Liver (tissue), 9 donors: Measurements from ENCODE around the gene MCTP2. TPM values are rescaled to one million over a fixed set of nuclear protein-coding genes. Genes with fewer than 3 reads are reported as not detected.

Source experiments
- DNase-seq: peaks from one replicate; pipeline ENCODE4 v3.0.0-alpha.2; 2017; ENCODE audit warnings: low spot score
- H3K27ac ChIP-seq, 2 donors: one replicate each; pipeline ENCODE4 v1.7.0; 2013; ENCODE audit warnings: inconsistent platforms in 2 of 2, low read length in 2 of 2, control low read depth in 1 of 2, low read depth in 1 of 2, mild to moderate bottlenecking in 1 of 2
- H3K27me3 ChIP-seq, 4 donors: one replicate each; pipeline versions ENCODE4 v1.6.1 to v1.7.0; 2013; ENCODE audit warnings: low read length in 3 of 4, inconsistent platforms in 1 of 4, mild to moderate bottlenecking in 1 of 4, moderate library complexity in 1 of 4; ENCODE audit not compliant: control insufficient read depth in 4 of 4, insufficient read depth in 4 of 4
- H3K36me3 ChIP-seq, 4 donors: one replicate each; pipeline versions ENCODE4 v1.6.1 to v1.7.0; 2013; ENCODE audit warnings: low read length in 3 of 4, mild to moderate bottlenecking in 3 of 4, low read depth in 1 of 4, moderate library complexity in 1 of 4; ENCODE audit not compliant: control insufficient read depth in 4 of 4, insufficient read depth in 3 of 4
- H3K4me1 ChIP-seq, 4 donors: one replicate each; pipeline versions ENCODE4 v1.6.1 to v1.7.0; 2013; ENCODE audit warnings: low read length in 3 of 4, mild to moderate bottlenecking in 3 of 4, moderate library complexity in 1 of 4; ENCODE audit not compliant: control insufficient read depth in 4 of 4, insufficient read depth in 4 of 4
- H3K4me3 ChIP-seq, 3 donors: one replicate each; pipeline versions ENCODE4 v1.6.1 to v1.7.0; 2013; ENCODE audit warnings: low read length in 3 of 3, control low read depth in 1 of 3, low read depth in 1 of 3, mild to moderate bottlenecking in 1 of 3
- H3K9ac ChIP-seq, 2 donors: one replicate each; pipeline ENCODE4 v1.7.0; 2013; ENCODE audit warnings: low read length in 2 of 2, mild to moderate bottlenecking in 2 of 2, moderate library complexity in 2 of 2, control low read depth in 1 of 2, low read depth in 1 of 2
- H3K9me3 ChIP-seq, 4 donors: one replicate each; pipeline versions ENCODE4 v1.6.1 to v1.7.0; 2013; ENCODE audit warnings: low read length in 3 of 4; ENCODE audit not compliant: control insufficient read depth in 4 of 4
- EGR1 ChIP-seq, 2 donors: IDR thresholded peaks; 2 replicates each; pipeline ENCODE4 v1.6.1; 2016 to 2018; ENCODE audit warnings: antibody characterized with exemption in 2 of 2, low read depth in 2 of 2
- FOXA1 ChIP-seq: IDR thresholded peaks from 2 replicates; pipeline ENCODE4 v1.6.1; 2016; ENCODE audit warnings: antibody characterized with exemption
- FOXA2 ChIP-seq: IDR thresholded peaks from 2 replicates; pipeline ENCODE4 v1.6.1; 2016; ENCODE audit warnings: antibody characterized with exemption
- GABPA ChIP-seq, 2 donors: IDR thresholded peaks in 1 of 2; conservative IDR thresholded peaks in 1 of 2; 2 replicates each; pipeline ENCODE4 v1.6.1; 2016; ENCODE audit warnings: antibody characterized with exemption in 2 of 2, mild to moderate bottlenecking in 1 of 2, moderate library complexity in 1 of 2
- HNF4A ChIP-seq, 2 donors: conservative IDR thresholded peaks; 2 replicates each; pipeline ENCODE4 v1.6.1; 2016; ENCODE audit warnings: antibody characterized with exemption in 2 of 2, mild to moderate bottlenecking in 2 of 2
- HNF4G ChIP-seq: IDR thresholded peaks from 2 replicates; pipeline ENCODE4 v1.6.1; 2016; ENCODE audit warnings: antibody characterized with exemption
- JUND ChIP-seq, 2 donors: IDR thresholded peaks; 2 replicates each; pipeline ENCODE4 v1.6.1; 2016; ENCODE audit warnings: antibody characterized with exemption in 2 of 2
- NR2F2 ChIP-seq: IDR thresholded peaks from 2 replicates; pipeline ENCODE4 v1.6.1; 2016; ENCODE audit warnings: antibody characterized with exemption
- RAD21 ChIP-seq, 2 donors: IDR thresholded peaks; 2 replicates each; pipeline ENCODE4 v1.6.1; 2016; ENCODE audit warnings: antibody characterized with exemption in 2 of 2, mild to moderate bottlenecking in 2 of 2
- REST ChIP-seq: IDR thresholded peaks from 2 replicates; pipeline ENCODE4 v1.6.1; 2016; ENCODE audit warnings: antibody characterized with exemption, mild to moderate bottlenecking
- RXRA ChIP-seq, 2 donors: IDR thresholded peaks; 2 replicates each; pipeline ENCODE4 v1.6.1; 2017 to 2018; ENCODE audit warnings: antibody characterized with exemption in 2 of 2, mild to moderate bottlenecking in 1 of 2
- SP1 ChIP-seq: IDR thresholded peaks from 2 replicates; pipeline ENCODE4 v1.6.1; 2018; ENCODE audit warnings: antibody characterized with exemption, mild to moderate bottlenecking
- TAF1 ChIP-seq: conservative IDR thresholded peaks from 2 replicates; pipeline ENCODE4 v1.6.1; 2016; ENCODE audit warnings: antibody characterized with exemption, mild to moderate bottlenecking
- YY1 ChIP-seq: IDR thresholded peaks from 2 replicates; pipeline ENCODE4 v1.6.1; 2016; ENCODE audit warnings: antibody characterized with exemption, mild to moderate bottlenecking
- ZBTB33 ChIP-seq: IDR thresholded peaks from 2 replicates; pipeline ENCODE4 v1.6.1; 2016; ENCODE audit warnings: antibody characterized with exemption
- WGBS: extraction: QIAGEN DNeasy Blood & Tissue Kit; methylation state at CpG from one replicate; pipeline ENCODE4 v1.1.7; 2013; 5-methylcytosine and 5-hydroxymethylcytosine counted together
- polyA plus RNA-seq, 2 donors: library from polyadenylated mRNA; stranded (reverse) in 1 of 2; unstranded in 1 of 2; fragments of 200-250 nt in 1 of 2; fragments of >200 nt in 1 of 2; fragmentation: Nextera tagmentation in 1 of 2; extraction: Ambion mirVana in 1 of 2; gene quantifications; one replicate each; pipeline versions ENCODE4 v1.2.1 to v1.2.3, GENCODE V29; 2013 to 2015
- total RNA-seq, 2 donors: library from RNA; depleted of rRNA; stranded (reverse); fragments of >200 nt; gene quantifications; one replicate each; pipeline ENCODE4 v1.2.3, GENCODE V29; 2014
- TF ChIP-seq, protein P1 (sequence below): fragments of 150-350 bp; IDR thresholded peaks from 2 replicates; pipeline ENCODE4 v1.5.1; 2017; ENCODE audit warnings: improper control_type of control experiment, low read depth, low read length; ENCODE audit not compliant: missing input control
- TF ChIP-seq, protein P2 (sequence below): IDR thresholded peaks from 2 replicates; pipeline ENCODE4 v1.6.1; 2016; ENCODE audit warnings: antibody characterized with exemption
- TF ChIP-seq, protein P3 (sequence below): IDR thresholded peaks from 2 replicates; pipeline ENCODE4 v1.6.1; 2016; ENCODE audit warnings: antibody characterized with exemption
- donor health status: healthy.
- donor health status: healthy.
- donor health status: healthy.
- donor health status: healthy.
- donor health status: healthy.

The MCTP2 gene
- total and polyA plus RNA-seq, 4 donors: 0.43 to 9.9 (median 3.5) TPM

GRCh38 chr15:94258246-94258645 is 26.9 kb downstream of the MCTP2 start (continued):
- TF ChIP-seq ZBTB33 (no peak), FOXA1 (no peak), FOXA2 (no peak), RXRA (IDR thresholded peaks at IDR 0.05) (no peak), GABPA (IDR thresholded peaks at IDR 0.05 in 1 of 2, conservative IDR thresholded peaks at IDR 0.05 in 1 of 2) (no peak), JUND (IDR thresholded peaks at IDR 0.05) (no peak), TAF1 (no peak), EGR1 (IDR thresholded peaks at IDR 0.05; ENCODE audit: low read depth in 2 of 2) (no peak)
- TF ChIP-seq, protein P1, sequence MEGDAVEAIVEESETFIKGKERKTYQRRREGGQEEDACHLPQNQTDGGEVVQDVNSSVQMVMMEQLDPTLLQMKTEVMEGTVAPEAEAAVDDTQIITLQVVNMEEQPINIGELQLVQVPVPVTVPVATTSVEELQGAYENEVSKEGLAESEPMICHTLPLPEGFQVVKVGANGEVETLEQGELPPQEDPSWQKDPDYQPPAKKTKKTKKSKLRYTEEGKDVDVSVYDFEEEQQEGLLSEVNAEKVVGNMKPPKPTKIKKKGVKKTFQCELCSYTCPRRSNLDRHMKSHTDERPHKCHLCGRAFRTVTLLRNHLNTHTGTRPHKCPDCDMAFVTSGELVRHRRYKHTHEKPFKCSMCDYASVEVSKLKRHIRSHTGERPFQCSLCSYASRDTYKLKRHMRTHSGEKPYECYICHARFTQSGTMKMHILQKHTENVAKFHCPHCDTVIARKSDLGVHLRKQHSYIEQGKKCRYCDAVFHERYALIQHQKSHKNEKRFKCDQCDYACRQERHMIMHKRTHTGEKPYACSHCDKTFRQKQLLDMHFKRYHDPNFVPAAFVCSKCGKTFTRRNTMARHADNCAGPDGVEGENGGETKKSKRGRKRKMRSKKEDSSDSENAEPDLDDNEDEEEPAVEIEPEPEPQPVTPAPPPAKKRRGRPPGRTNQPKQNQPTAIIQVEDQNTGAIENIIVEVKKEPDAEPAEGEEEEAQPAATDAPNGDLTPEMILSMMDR: no peak

- no peak overlapping the region for H3K9ac ChIP-seq
- WGBS: 78% methylated on average over 1 of the region's 1 CpG
- TF ChIP-seq FOXA1 (no peak), JUND (IDR thresholded peaks at IDR 0.05) (no peak), HNF4G (no peak), NR2F2 (no peak), HNF4A (conservative IDR thresholded peaks at IDR 0.05) (no peak), ZBTB33 (no peak), YY1 (no peak), EGR1 (IDR thresholded peaks at IDR 0.05; ENCODE audit: low read depth in 2 of 2) (no peak), FOXA2 (no peak), GABPA (IDR thresholded peaks at IDR 0.05 in 1 of 2, conservative IDR thresholded peaks at IDR 0.05 in 1 of 2) (no peak), RXRA (IDR thresholded peaks at IDR 0.05) (no peak), TAF1 (no peak), REST (no peak), RAD21 (IDR thresholded peaks at IDR 0.05) (no peak), SP1 (no peak)
- TF ChIP-seq, protein P1: no peak
- TF ChIP-seq, protein P2, sequence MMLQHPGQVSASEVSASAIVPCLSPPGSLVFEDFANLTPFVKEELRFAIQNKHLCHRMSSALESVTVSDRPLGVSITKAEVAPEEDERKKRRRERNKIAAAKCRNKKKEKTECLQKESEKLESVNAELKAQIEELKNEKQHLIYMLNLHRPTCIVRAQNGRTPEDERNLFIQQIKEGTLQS: no peak
- TF ChIP-seq, protein P3, sequence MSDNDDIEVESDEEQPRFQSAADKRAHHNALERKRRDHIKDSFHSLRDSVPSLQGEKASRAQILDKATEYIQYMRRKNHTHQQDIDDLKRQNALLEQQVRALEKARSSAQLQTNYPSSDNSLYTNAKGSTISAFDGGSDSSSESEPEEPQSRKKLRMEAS: no peak
- no peaks in the 10 kb centered on the region for H3K9me3 ChIP-seq
- H3K27me3 ChIP-seq: no peaks in the 10 kb centered on the region
- H3K36me3 ChIP-seq: no peaks in the 10 kb centered on the region
- no peak overlapping the region for H3K4me3 ChIP-seq
- H3K27ac ChIP-seq: no peak overlapping the region
- DNase-seq: no peak
- no peaks in the 10 kb centered on the region for H3K4me1 ChIP-seq
Measured at GRCh38 chr15:94259121-94259751, 27.9 kb downstream of the MCTP2 start.
